B cell (primary cell): Measurements from ENCODE around the gene ARHGDIA. TPM values are rescaled to one million over a fixed set of nuclear protein-coding genes. Genes with fewer than 3 reads are reported as not detected.
A peak's percentile ranks its signal among the peaks of the same experiment; 100 is the strongest.

Experiments
- ATAC-seq: fragments of 200-7000 bp; cut with Tn5 transposase; one replicate; pipeline ENCODE4 v1.10.0; 2021; ENCODE audit warnings: low read depth, mild to moderate bottlenecking, moderate number of reproducible peaks, moderate library complexity
- CTCF ChIA-PET: fragments of 350-600 bp; sonication (Branson Sonifier 250); formaldehyde crosslinking; loops from one replicate; lab custom pipeline; 2021; ENCODE audit warnings: antibody characterized with exemption, inconsistent platforms; lab: Charles Lee
- POLR2A ChIA-PET: fragments of 350-600 bp; sonication (Branson Sonifier 250); formaldehyde crosslinking; loops from one replicate; lab custom pipeline; 2021; ENCODE audit warnings: antibody characterized with exemption; lab: Charles Lee
- DNase-seq: peaks from one replicate; pipeline ENCODE4 v3.0.0; 2013
- H2AFZ ChIP-seq: 2 replicates; pipeline ENCODE4 v1.6.1; 2012; ENCODE audit warnings: mild to moderate bottlenecking, low read depth, low read length; ENCODE audit not compliant: insufficient read depth, poor library complexity, severe bottlenecking
- H3K27ac ChIP-seq, 2 donors: 1 replicate in 1 of 2; 2 replicates in 1 of 2; pipeline ENCODE4 v1.5.1; 2012 to 2013; ENCODE audit warnings: low read length in 2 of 2, mild to moderate bottlenecking in 2 of 2, moderate library complexity in 1 of 2
- H3K27me3 ChIP-seq, 4 experiments: fragments of 200-600 bp in 1 of 4; sonication (generic) in 1 of 4; replicated peaks in 1 of 4; 1 replicate in 2 of 4; 2 replicates in 2 of 4; pipeline versions ENCODE4 v1.6.1 to v1.7.0; 2013 to 2016; ENCODE audit warnings: low read length in 3 of 4, mild to moderate bottlenecking in 2 of 4, mixed read lengths in 1 of 4, moderate library complexity in 1 of 4; ENCODE audit not compliant: insufficient read depth in 4 of 4, control insufficient read depth in 3 of 4; ENCODE audit errors: control extremely low read depth in 1 of 4
- H3K36me3 ChIP-seq, 2 experiments: replicated peaks in 1 of 2; 1 replicate in 1 of 2; 2 replicates in 1 of 2; pipeline versions ENCODE4 v1.6.1 to v1.7.1; 2013; ENCODE audit warnings: low read length in 1 of 2; ENCODE audit not compliant: insufficient read depth in 2 of 2, control insufficient read depth in 1 of 2; ENCODE audit errors: control extremely low read depth in 1 of 2, extremely low read depth in 1 of 2
- H3K4me1 ChIP-seq, 2 donors: fragments of 200-600 bp in 1 of 2; sonication (generic) in 1 of 2; 1 replicate in 1 of 2; 2 replicates in 1 of 2; pipeline versions ENCODE4 v1.5.1 to v1.6.1; 2013 to 2017; ENCODE audit warnings: low read length in 2 of 2; ENCODE audit not compliant: control insufficient read depth in 2 of 2, insufficient read depth in 2 of 2
- H3K4me2 ChIP-seq: replicated peaks from 2 replicates; pipeline ENCODE3; 2012; ENCODE audit warnings: mild to moderate bottlenecking, low read depth, low read length; ENCODE audit not compliant: poor library complexity, severe bottlenecking
- H3K4me3 ChIP-seq, 5 experiments: fragments of 200-600 bp in 1 of 5; sonication (generic) in 1 of 5; 1 replicate in 3 of 5; 2 replicates in 2 of 5; pipeline versions ENCODE4 v1.5.1 to v1.7.0; 2011 to 2016; ENCODE audit warnings: low read length in 4 of 5, mild to moderate bottlenecking in 4 of 5, low read depth in 2 of 5, control low read depth in 1 of 5, moderate library complexity in 1 of 5; ENCODE audit not compliant: insufficient read depth in 1 of 5; ENCODE audit errors: control extremely low read depth in 1 of 5, extremely low read depth in 1 of 5
- H3K79me2 ChIP-seq: fragments of 200-600 bp; sonication (generic); one replicate; pipeline ENCODE4 v1.6.0; 2016; ENCODE audit warnings: low read length; ENCODE audit not compliant: control insufficient read depth, insufficient read depth
- H3K9ac ChIP-seq: fragments of 200-600 bp; sonication (generic); 2 replicates; pipeline ENCODE4 v1.6.1; 2017; ENCODE audit warnings: mild to moderate bottlenecking, low read length, moderate library complexity
- H3K9me3 ChIP-seq, 3 donors: one replicate each; pipeline versions ENCODE4 v1.6.1 to v1.7.1; 2013; ENCODE audit warnings: low read length in 2 of 3; ENCODE audit not compliant: control insufficient read depth in 2 of 3, insufficient read depth in 1 of 3; ENCODE audit errors: control extremely low read depth in 1 of 3
- H4K20me1 ChIP-seq: 2 replicates; pipeline ENCODE4 v1.6.0; 2012; ENCODE audit warnings: mild to moderate bottlenecking, low read length; ENCODE audit not compliant: insufficient read depth, control insufficient read depth, poor library complexity, severe bottlenecking
- H3K27ac Mint-ChIP-seq: one replicate; pipeline ENCODE4 v1.8.0; 2021; ENCODE audit warnings: mixed read lengths
- H3K27me3 Mint-ChIP-seq: one replicate; pipeline ENCODE4 v1.8.0; 2021; ENCODE audit warnings: mixed read lengths
- H3K4me1 Mint-ChIP-seq: one replicate; pipeline ENCODE4 v1.8.0; 2021; ENCODE audit warnings: mixed read lengths
- H3K4me3 Mint-ChIP-seq: one replicate; pipeline ENCODE4 v1.8.0; 2021; ENCODE audit warnings: mixed read lengths
- H3K9me3 Mint-ChIP-seq: one replicate; pipeline ENCODE4 v1.8.0; 2022; ENCODE audit warnings: mixed read lengths; ENCODE audit not compliant: insufficient read depth
- CTCF ChIP-seq: fragments of 200-600 bp; IDR thresholded peaks from one replicate; pipeline ENCODE4 v1.8.0; 2022; ENCODE audit warnings: antibody characterized with exemption, mild to moderate bottlenecking
- EZH2 ChIP-seq: IDR thresholded peaks from 2 replicates; pipeline ENCODE4 v1.6.1; 2012; ENCODE audit warnings: borderline replicate concordance, low read depth, mild to moderate bottlenecking, moderate library complexity, low read length; ENCODE audit not compliant: insufficient read depth, poor library complexity, severe bottlenecking
- WGBS: methylation state at CpG from one replicate; pipeline ENCODE4 v1.1.5; 2013; ENCODE audit warnings: missing lambda C conversion rate; ENCODE audit not compliant: insufficient coverage; 5-methylcytosine and 5-hydroxymethylcytosine counted together
- intact Hi-C: fragments of 100-400 bp; cut with micrococcal nuclease; formaldehyde crosslinking; loops from one replicate; pipeline ENCODE4 v1.10.0; 2022
- polyA plus RNA-seq: library from polyadenylated mRNA; depleted of rRNA; stranded (reverse); fragments of >200 nt; gene quantifications from 2 replicates; pipeline ENCODE4 v1.2.3, GENCODE V29; 2012
- total RNA-seq, 2 donors: library from RNA; stranded (reverse); fragments of 120-200 nt in 1 of 2; gene quantifications; 1 replicate in 1 of 2; 2 replicates in 1 of 2; pipeline versions ENCODE4 v1.2.3 to v1.2.4, GENCODE V29; 2013 to 2022

The ARHGDIA gene
- total and polyA plus RNA-seq, 2 donors (not counting 1 experiment from before 2014, with no cell fraction given) = 262 to 510 TPM

- ChIA-PET POLR2A (interaction anchor here (0.6 to 2.5 kb wide), 4 partner anchors 11 to 359 kb away, joined by 3 to 15 read pairs (median 3); partner anchors contain the start of genes ANAPC11 and P4HB), CTCF (interaction anchor here (2.0 kb wide), 1 partner anchor 11 kb away, joined by 7 read pairs; the partner anchor contains the start of gene P4HB)
- Mint-ChIP-seq H3K4me3 (peak overlapping the region; percentile 89), H3K4me1 (peaks cover 32% of the 10 kb centered on the region), H3K9me3 (no peaks in the 10 kb centered on the region), H3K27me3 (no peaks in the 10 kb centered on the region), H3K27ac (peak overlapping the region; percentile 98)
- peak overlapping the region; percentile 98 for H2AFZ ChIP-seq
- peaks cover 22 to 39% of the 10 kb centered on the region in 2 donors for H3K4me1 ChIP-seq
- peak; percentile 2 for ATAC-seq
- no peaks in the 10 kb centered on the region for H3K27me3 ChIP-seq
- H3K9ac ChIP-seq = peak overlapping the region; percentile 97
- peaks cover 1 to 23% of the 10 kb centered on the region in 2 experiments for H3K36me3 ChIP-seq
- peak overlapping the region; percentile 99 for H3K4me2 ChIP-seq
- peak overlapping the region; percentile 90 to 99 for H3K27ac ChIP-seq
- no peaks in the 10 kb centered on the region for H3K9me3 ChIP-seq
- intact Hi-C loops = loop anchor here (1.0 to 2.0 kb wide), 5 partner anchors 11 to 152 kb away; partner anchors contain the start of genes LRRC45, MAFG, MCRIP1 and P4HB
- peaks cover 41% of the 10 kb centered on the region for H4K20me1 ChIP-seq
- DNase-seq = peak; percentile 96
- peaks cover 48% of the 10 kb centered on the region for H3K79me2 ChIP-seq
- under 1% methylated on average over 86 of the region's 86 CpGs for WGBS
- peak overlapping the region; percentile 27 to 90 (median 84) for H3K4me3 ChIP-seq
- no peak for TF ChIP-seq EZH2
- TF ChIP-seq CTCF = peak; percentile 50
These were observed 472 bp upstream of the ARHGDIA start for GRCh38 chr17:81871387-81872230.
